ENCODE measurements around the gene NR2C2.

NR2C2 gene

DNA sequence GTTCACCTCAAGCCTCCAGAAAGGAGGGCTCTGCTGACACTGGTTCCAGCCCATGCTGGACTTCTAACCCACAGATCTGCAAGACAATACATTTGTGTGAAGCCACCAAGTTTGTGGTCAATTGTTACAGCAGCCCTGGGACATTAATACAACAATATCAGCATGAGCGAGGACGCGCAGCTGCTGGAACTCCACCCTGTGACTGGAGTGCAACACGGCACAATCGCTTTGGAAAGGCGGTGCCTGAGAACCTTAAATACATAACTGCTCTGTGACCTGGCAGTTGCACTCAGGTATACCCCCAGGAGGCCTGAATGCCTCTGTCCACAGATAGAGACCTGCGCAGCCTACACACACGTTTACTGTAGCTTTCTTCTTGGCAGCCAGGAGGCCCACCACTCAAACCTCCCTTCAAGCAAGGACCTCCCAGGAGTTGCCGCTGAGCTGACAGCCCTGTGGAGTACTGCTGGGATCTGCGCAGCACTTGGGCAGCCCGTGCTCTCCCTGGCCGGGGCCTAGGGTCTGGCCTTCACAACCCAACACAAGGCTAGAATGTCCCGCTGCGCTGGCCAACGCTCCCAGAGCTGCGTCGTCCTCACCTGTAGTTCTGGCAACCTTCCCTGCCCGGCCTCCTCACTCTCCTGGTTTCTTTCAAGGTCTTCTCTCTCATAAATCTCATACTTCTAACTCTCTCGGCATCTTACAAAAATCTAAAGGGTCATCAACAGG, 109.5 kb downstream of the NR2C2 start:
- Histone ChIP-seq H3K27ac (replicated peaks) (no peak overlapping the region), H3K27me3 (ENCODE audit: insufficient read depth, poor library complexity, severe bottlenecking) (no peaks in the 10 kb centered on the region), H3K4me3 (replicated peaks; ENCODE audit: insufficient read depth, low read length) (no peak overlapping the region)
- TF ChIP-seq GABPA (IDR thresholded peaks at IDR 0.05; ENCODE audit: low read depth): no peak
- TF ChIP-seq, protein P1, sequence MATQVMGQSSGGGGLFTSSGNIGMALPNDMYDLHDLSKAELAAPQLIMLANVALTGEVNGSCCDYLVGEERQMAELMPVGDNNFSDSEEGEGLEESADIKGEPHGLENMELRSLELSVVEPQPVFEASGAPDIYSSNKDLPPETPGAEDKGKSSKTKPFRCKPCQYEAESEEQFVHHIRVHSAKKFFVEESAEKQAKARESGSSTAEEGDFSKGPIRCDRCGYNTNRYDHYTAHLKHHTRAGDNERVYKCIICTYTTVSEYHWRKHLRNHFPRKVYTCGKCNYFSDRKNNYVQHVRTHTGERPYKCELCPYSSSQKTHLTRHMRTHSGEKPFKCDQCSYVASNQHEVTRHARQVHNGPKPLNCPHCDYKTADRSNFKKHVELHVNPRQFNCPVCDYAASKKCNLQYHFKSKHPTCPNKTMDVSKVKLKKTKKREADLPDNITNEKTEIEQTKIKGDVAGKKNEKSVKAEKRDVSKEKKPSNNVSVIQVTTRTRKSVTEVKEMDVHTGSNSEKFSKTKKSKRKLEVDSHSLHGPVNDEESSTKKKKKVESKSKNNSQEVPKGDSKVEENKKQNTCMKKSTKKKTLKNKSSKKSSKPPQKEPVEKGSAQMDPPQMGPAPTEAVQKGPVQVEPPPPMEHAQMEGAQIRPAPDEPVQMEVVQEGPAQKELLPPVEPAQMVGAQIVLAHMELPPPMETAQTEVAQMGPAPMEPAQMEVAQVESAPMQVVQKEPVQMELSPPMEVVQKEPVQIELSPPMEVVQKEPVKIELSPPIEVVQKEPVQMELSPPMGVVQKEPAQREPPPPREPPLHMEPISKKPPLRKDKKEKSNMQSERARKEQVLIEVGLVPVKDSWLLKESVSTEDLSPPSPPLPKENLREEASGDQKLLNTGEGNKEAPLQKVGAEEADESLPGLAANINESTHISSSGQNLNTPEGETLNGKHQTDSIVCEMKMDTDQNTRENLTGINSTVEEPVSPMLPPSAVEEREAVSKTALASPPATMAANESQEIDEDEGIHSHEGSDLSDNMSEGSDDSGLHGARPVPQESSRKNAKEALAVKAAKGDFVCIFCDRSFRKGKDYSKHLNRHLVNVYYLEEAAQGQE (IDR thresholded peaks at IDR 0.05; ENCODE audit: insufficient replicate concordance, low read depth): no peak
- TF ChIP-seq SPI1 (IDR thresholded peaks at IDR 0.05; ENCODE audit: borderline replicate concordance, low read depth): no peak
- TF ChIP-seq, protein P2, sequence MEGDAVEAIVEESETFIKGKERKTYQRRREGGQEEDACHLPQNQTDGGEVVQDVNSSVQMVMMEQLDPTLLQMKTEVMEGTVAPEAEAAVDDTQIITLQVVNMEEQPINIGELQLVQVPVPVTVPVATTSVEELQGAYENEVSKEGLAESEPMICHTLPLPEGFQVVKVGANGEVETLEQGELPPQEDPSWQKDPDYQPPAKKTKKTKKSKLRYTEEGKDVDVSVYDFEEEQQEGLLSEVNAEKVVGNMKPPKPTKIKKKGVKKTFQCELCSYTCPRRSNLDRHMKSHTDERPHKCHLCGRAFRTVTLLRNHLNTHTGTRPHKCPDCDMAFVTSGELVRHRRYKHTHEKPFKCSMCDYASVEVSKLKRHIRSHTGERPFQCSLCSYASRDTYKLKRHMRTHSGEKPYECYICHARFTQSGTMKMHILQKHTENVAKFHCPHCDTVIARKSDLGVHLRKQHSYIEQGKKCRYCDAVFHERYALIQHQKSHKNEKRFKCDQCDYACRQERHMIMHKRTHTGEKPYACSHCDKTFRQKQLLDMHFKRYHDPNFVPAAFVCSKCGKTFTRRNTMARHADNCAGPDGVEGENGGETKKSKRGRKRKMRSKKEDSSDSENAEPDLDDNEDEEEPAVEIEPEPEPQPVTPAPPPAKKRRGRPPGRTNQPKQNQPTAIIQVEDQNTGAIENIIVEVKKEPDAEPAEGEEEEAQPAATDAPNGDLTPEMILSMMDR (IDR thresholded peaks at IDR 0.05; ENCODE audit: insufficient read depth, low read length): no peak
- no peak for TF ChIP-seq POLR2AphosphoS5 (IDR thresholded peaks at IDR 0.05; ENCODE audit: low read depth)
- DNase-seq (ENCODE audit: low read depth in 1 of 2, low spot score in 1 of 2): no peak

DNA sequence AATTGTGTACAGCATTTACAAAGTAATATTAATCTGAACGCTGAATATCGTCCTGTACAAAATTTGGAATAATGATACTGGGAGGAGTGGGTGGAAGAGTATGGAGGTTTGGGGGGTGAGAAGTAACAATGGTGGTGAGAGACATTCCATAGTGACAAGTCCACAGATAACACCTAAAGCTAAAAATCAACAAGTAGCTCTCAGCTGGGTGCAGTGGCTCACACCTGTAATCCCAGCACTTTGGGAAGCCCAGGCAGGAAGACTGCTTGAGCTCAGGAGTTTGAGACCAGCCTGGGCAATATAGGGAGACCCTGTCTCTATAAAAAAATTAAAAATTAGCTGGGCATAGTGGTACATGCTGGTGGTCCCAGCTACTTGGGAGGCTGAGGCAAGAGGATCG, 112.6 kb downstream of the NR2C2 start:
- TF ChIP-seq SPI1 (IDR thresholded peaks at IDR 0.05; ENCODE audit: borderline replicate concordance, low read depth) (no peak), GABPA (IDR thresholded peaks at IDR 0.05; ENCODE audit: low read depth) (no peak), POLR2AphosphoS5 (IDR thresholded peaks at IDR 0.05; ENCODE audit: low read depth) (no peak)
- TF ChIP-seq, protein P1 (IDR thresholded peaks at IDR 0.05; ENCODE audit: insufficient replicate concordance, low read depth): no peak
- TF ChIP-seq, protein P2 (IDR thresholded peaks at IDR 0.05; ENCODE audit: insufficient read depth, low read length): no peak
- H3K4me3 ChIP-seq (replicated peaks; ENCODE audit: insufficient read depth, low read length): no peak overlapping the region
- no peak overlapping the region for H3K27ac ChIP-seq (replicated peaks)
- H3K27me3 ChIP-seq (ENCODE audit: insufficient read depth, poor library complexity, severe bottlenecking): no peaks in the 10 kb centered on the region
- no peak for DNase-seq (ENCODE audit: low read depth in 1 of 2, low spot score in 1 of 2)

DNA sequence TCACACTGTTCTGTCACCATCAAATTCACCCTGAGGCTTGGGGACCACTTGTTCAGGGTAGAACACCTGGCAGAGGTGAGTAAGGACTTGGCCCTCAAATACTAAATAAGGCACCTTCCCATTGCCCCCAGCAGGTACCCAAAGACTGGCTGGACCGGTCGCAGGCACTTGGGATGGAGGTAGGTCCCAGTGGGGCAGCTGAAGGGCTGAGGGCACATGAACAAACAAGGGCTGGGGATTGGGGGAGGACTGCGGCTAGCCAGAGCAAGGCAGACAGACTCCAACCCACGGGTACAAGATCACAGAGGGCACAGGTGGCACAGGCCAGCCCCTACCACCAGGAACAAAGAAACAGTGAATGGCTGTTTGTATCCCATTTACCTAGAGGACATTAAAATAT, 115.9 kb downstream of the NR2C2 start:
- no peak for TF ChIP-seq POLR2AphosphoS5 (IDR thresholded peaks at IDR 0.05; ENCODE audit: low read depth)
- TF ChIP-seq, protein P1 (IDR thresholded peaks at IDR 0.05; ENCODE audit: insufficient replicate concordance, low read depth): no peak
- TF ChIP-seq, protein P2 (IDR thresholded peaks at IDR 0.05; ENCODE audit: insufficient read depth, low read length): no peak
- TF ChIP-seq SPI1 (IDR thresholded peaks at IDR 0.05; ENCODE audit: borderline replicate concordance, low read depth): no peak
- no peak for TF ChIP-seq GABPA (IDR thresholded peaks at IDR 0.05; ENCODE audit: low read depth)
- H3K4me3 ChIP-seq (replicated peaks; ENCODE audit: insufficient read depth, low read length): peak overlapping the region; percentile 90
- DNase-seq (ENCODE audit: low read depth in 1 of 2, low spot score in 1 of 2): no peak
- H3K27me3 ChIP-seq (ENCODE audit: insufficient read depth, poor library complexity, severe bottlenecking): no peaks in the 10 kb centered on the region
- H3K27ac ChIP-seq (replicated peaks): peak overlapping the region; percentile 88; the same call in 1 of the 2 replicates
